H1 (cell line): ENCODE results near the gene MPC1. TPM values are rescaled to one million over a fixed set of nuclear protein-coding genes. Genes with fewer than 3 reads are reported as not detected.

Experiments used
- CTCF ChIA-PET: fragments of 300-600 bp; sonication (Branson Sonifier 250); formaldehyde crosslinking; loops from one replicate; lab custom pipeline; 2021; ENCODE audit not compliant: partially characterized antibody; lab: Charles Lee
- POLR2A ChIA-PET: fragments of 300-600 bp; sonication (Branson Sonifier 250); formaldehyde crosslinking; loops from one replicate; lab custom pipeline; 2021; ENCODE audit warnings: inconsistent platforms; ENCODE audit not compliant: partially characterized antibody; lab: Charles Lee
- DNase-seq, 2 experiments: peaks; one replicate each; pipeline versions ENCODE4 v3.0.0 to v3.0.0-alpha.2; 2010 to 2022; ENCODE audit warnings: low spot score in 2 of 2, low read depth in 1 of 2, mixed read lengths in 1 of 2
- FAIRE-seq: peaks from 2 replicates; lab custom pipeline; 2011; peaks lifted over from hg19 to GRCh38; lab: Jason Lieb, UNC
- H2AFZ ChIP-seq: 2 replicates; pipeline ENCODE4 v1.8.1; 2012; ENCODE audit warnings: low read length, inconsistent platforms
- H2AK5ac ChIP-seq: 2 replicates; pipeline ENCODE4 v1.6.1; 2013; ENCODE audit warnings: low read depth, low read length
- H2BK120ac ChIP-seq: replicated peaks from 2 replicates; pipeline ENCODE3; 2013; ENCODE audit warnings: low read depth, low read length, inconsistent platforms
- H2BK12ac ChIP-seq: 2 replicates; pipeline ENCODE4 v1.6.1; 2013; ENCODE audit warnings: low read depth, low read length
- H2BK15ac ChIP-seq: 2 replicates; pipeline ENCODE4 v1.6.1; 2013; ENCODE audit warnings: low read length
- H2BK20ac ChIP-seq: 2 replicates; pipeline ENCODE4 v1.6.1; 2013; ENCODE audit warnings: low read length
- H2BK5ac ChIP-seq: 2 replicates; pipeline ENCODE4 v1.6.1; 2013; ENCODE audit warnings: low read depth, low read length
- H3K14ac ChIP-seq: 2 replicates; pipeline ENCODE4 v1.6.1; 2013; ENCODE audit warnings: inconsistent platforms; ENCODE audit not compliant: insufficient read length
- H3K18ac ChIP-seq: 2 replicates; pipeline ENCODE4 v1.6.1; 2013; ENCODE audit warnings: low read length; ENCODE audit errors: extremely low read depth
- H3K23ac ChIP-seq: 2 replicates; pipeline ENCODE4 v1.6.1; 2013; ENCODE audit warnings: inconsistent platforms; ENCODE audit not compliant: insufficient read length
- H3K23me2 ChIP-seq: 2 replicates; pipeline ENCODE4 v1.6.1; 2013; ENCODE audit warnings: low read depth, low read length
- H3K27ac ChIP-seq: 2 replicates; pipeline ENCODE4 v1.6.1; 2011; ENCODE audit warnings: low read depth, low read length, inconsistent platforms
- H3K27me3 ChIP-seq, 4 experiments: replicated peaks in 1 of 4; 1 replicate in 1 of 4; 2 replicates in 3 of 4; pipeline versions ENCODE4 v1.6.1 to v1.8.1; 2011 to 2013; ENCODE audit warnings: low read length in 3 of 4, mild to moderate bottlenecking in 3 of 4, inconsistent platforms in 2 of 4, mixed read lengths in 2 of 4, moderate library complexity in 1 of 4; ENCODE audit not compliant: control insufficient read depth in 3 of 4, insufficient read depth in 3 of 4; ENCODE audit errors: extremely low read depth in 1 of 4
- H3K36me3 ChIP-seq, 4 experiments: 2 replicates each; pipeline versions ENCODE4 v1.6.1 to v1.8.1; 2011 to 2013; ENCODE audit warnings: mild to moderate bottlenecking in 4 of 4, low read length in 3 of 4, moderate library complexity in 2 of 4, control low read depth in 1 of 4, inconsistent platforms in 1 of 4; ENCODE audit not compliant: insufficient read depth in 4 of 4, control insufficient read depth in 2 of 4
- H3K4ac ChIP-seq: replicated peaks from 2 replicates; pipeline ENCODE3; 2013; ENCODE audit warnings: low read length, low read depth, mixed read lengths, inconsistent platforms; ENCODE audit not compliant: insufficient read length
- H3K4me1 ChIP-seq, 4 experiments: replicated peaks in 1 of 4; 1 replicate in 1 of 4; 2 replicates in 3 of 4; pipeline versions ENCODE4 v1.6.1 to v1.8.1; 2011 to 2013; ENCODE audit warnings: low read length in 3 of 4, inconsistent platforms in 2 of 4, mixed read lengths in 1 of 4; ENCODE audit not compliant: insufficient read depth in 4 of 4, control insufficient read depth in 3 of 4
- H3K4me2 ChIP-seq, 2 experiments: 2 replicates each; pipeline versions ENCODE4 v1.6.1 to v1.8.1; 2011 to 2013; ENCODE audit warnings: low read depth in 2 of 2, low read length in 2 of 2, control low read depth in 1 of 2, inconsistent platforms in 1 of 2, mild to moderate bottlenecking in 1 of 2; ENCODE audit not compliant: insufficient read depth in 1 of 2
- H3K4me3 ChIP-seq, 4 experiments: fragments of 200-600, 300-600 bp in 1 of 4; sonication (generic), shearing (Covaris generic), sonication (Bioruptor Twin) in 1 of 4; 2 replicates each; pipeline versions ENCODE4 v1.5.1 to v1.8.1; 2011 to 2016; ENCODE audit warnings: low read length in 4 of 4, low read depth in 3 of 4, control low read depth in 2 of 4, inconsistent platforms in 2 of 4, mild to moderate bottlenecking in 2 of 4, mixed read lengths in 1 of 4, moderate library complexity in 1 of 4; ENCODE audit not compliant: insufficient read depth in 2 of 4; ENCODE audit errors: extremely low read depth in 1 of 4
- H3K56ac ChIP-seq: replicated peaks from 2 replicates; pipeline ENCODE3; 2013; ENCODE audit warnings: low read depth, mild to moderate bottlenecking, mixed read lengths, low read length, inconsistent platforms; ENCODE audit not compliant: insufficient read length
- H3K79me1 ChIP-seq: 2 replicates; pipeline ENCODE4 v1.6.1; 2013; ENCODE audit warnings: low read depth, low read length, control low read depth
- H3K79me2 ChIP-seq, 2 experiments: 2 replicates each; pipeline versions ENCODE4 v1.6.1 to v1.8.1; 2012 to 2013; ENCODE audit warnings: low read length in 2 of 2, mild to moderate bottlenecking in 2 of 2, inconsistent platforms in 1 of 2; ENCODE audit not compliant: insufficient read depth in 2 of 2, control insufficient read depth in 1 of 2
- H3K9ac ChIP-seq, 4 experiments: replicated peaks in 1 of 4; 1 replicate in 1 of 4; 2 replicates in 3 of 4; pipeline versions ENCODE4 v1.6.1 to v1.8.1; 2011 to 2013; ENCODE audit warnings: low read depth in 3 of 4, low read length in 3 of 4, control low read depth in 2 of 4, mild to moderate bottlenecking in 2 of 4, moderate library complexity in 2 of 4, inconsistent platforms in 1 of 4; ENCODE audit errors: extremely low read depth in 1 of 4
- H3K9me3 ChIP-seq, 2 experiments: 2 replicates each; pipeline versions ENCODE4 v1.6.1 to v1.8.1; 2012 to 2013; ENCODE audit warnings: mild to moderate bottlenecking in 2 of 2, moderate library complexity in 2 of 2, control low read depth in 1 of 2, inconsistent platforms in 1 of 2, low read depth in 1 of 2, low read length in 1 of 2, mixed read lengths in 1 of 2; ENCODE audit not compliant: insufficient read depth in 2 of 2
- H4K20me1 ChIP-seq, 2 experiments: replicated peaks in 1 of 2; 2 replicates each; pipeline versions ENCODE3 to v1.8.1; 2011 to 2013; ENCODE audit warnings: inconsistent platforms in 2 of 2, low read length in 2 of 2, mild to moderate bottlenecking in 1 of 2; ENCODE audit not compliant: insufficient read depth in 2 of 2, control insufficient read depth in 1 of 2
- H4K5ac ChIP-seq: 2 replicates; pipeline ENCODE4 v1.6.1; 2013; ENCODE audit warnings: low read length, low read depth, mixed read lengths, inconsistent platforms; ENCODE audit not compliant: insufficient read length
- H4K8ac ChIP-seq: 2 replicates; pipeline ENCODE4 v1.8.0; 2013; ENCODE audit warnings: mild to moderate bottlenecking, moderate library complexity, low read length, inconsistent platforms; ENCODE audit not compliant: insufficient read depth; ENCODE audit errors: extremely low read depth
- H4K91ac ChIP-seq: replicated peaks from 2 replicates; pipeline ENCODE3; 2013; ENCODE audit warnings: low read length, mixed read lengths, inconsistent platforms; ENCODE audit not compliant: insufficient read length
- CEBPB ChIP-seq: IDR thresholded peaks from 2 replicates; pipeline ENCODE4 v1.6.1; 2012; ENCODE audit warnings: low read depth, low read length
- CHD1 ChIP-seq: IDR thresholded peaks from 2 replicates; pipeline ENCODE4 v1.6.1; 2012; ENCODE audit warnings: low read depth, low read length, improper control_type of control experiment
- E2F6 ChIP-seq: IDR thresholded peaks from 2 replicates; pipeline ENCODE4 v1.6.1; 2012; ENCODE audit warnings: inconsistent platforms
- EP300 ChIP-seq, 2 experiments: IDR thresholded peaks; 1 replicate in 1 of 2; 2 replicates in 1 of 2; pipeline ENCODE4 v1.6.1; 2011 to 2012; ENCODE audit warnings: low read depth in 2 of 2, low read length in 2 of 2, mild to moderate bottlenecking in 2 of 2, borderline replicate concordance in 1 of 2, inconsistent platforms in 1 of 2, moderate library complexity in 1 of 2
- GABPA ChIP-seq: IDR thresholded peaks from 2 replicates; pipeline ENCODE4 v1.6.1; 2011; ENCODE audit warnings: mild to moderate bottlenecking, low read length, moderate library complexity, borderline replicate concordance; ENCODE audit not compliant: insufficient read depth
- JUND ChIP-seq: IDR thresholded peaks from 2 replicates; pipeline ENCODE4 v1.6.1; 2011; ENCODE audit warnings: mild to moderate bottlenecking, improper control_type of control experiment, low read length
- KDM4A ChIP-seq: IDR thresholded peaks from one replicate; pipeline ENCODE4 v1.7.1; 2012; ENCODE audit warnings: low read depth, mild to moderate bottlenecking, moderate library complexity, low read length, inconsistent platforms; ENCODE audit not compliant: severe bottlenecking
- POLR2AphosphoS5 ChIP-seq: IDR thresholded peaks from 2 replicates; pipeline ENCODE4 v1.6.1; 2011; ENCODE audit warnings: low read depth, low read length
- POU5F1 ChIP-seq: IDR thresholded peaks from 2 replicates; pipeline ENCODE4 v1.6.1; 2011; ENCODE audit warnings: low read depth, mild to moderate bottlenecking, low read length, moderate library complexity
- RXRA ChIP-seq: IDR thresholded peaks from 2 replicates; pipeline ENCODE4 v1.6.1; 2011; ENCODE audit warnings: low read depth, mild to moderate bottlenecking, low read length, moderate library complexity; ENCODE audit not compliant: insufficient read depth
- SAP30 ChIP-seq: fragments of 300-600 bp; sonication (generic); IDR thresholded peaks from 2 replicates; pipeline ENCODE4 v1.7.1; 2012; ENCODE audit warnings: low read length, moderate library complexity, mild to moderate bottlenecking, inconsistent platforms; ENCODE audit not compliant: insufficient read depth, insufficient replicate concordance
- SP2 ChIP-seq: IDR thresholded peaks from 2 replicates; pipeline ENCODE4 v1.6.1; 2012; ENCODE audit warnings: mild to moderate bottlenecking, low read length, inconsistent platforms
- TAF1 ChIP-seq: IDR thresholded peaks from 2 replicates; pipeline ENCODE4 v1.6.1; 2011; ENCODE audit warnings: mild to moderate bottlenecking, low read depth, low read length
- TBP ChIP-seq: IDR thresholded peaks from 2 replicates; pipeline ENCODE4 v1.6.1; 2011; ENCODE audit warnings: low read depth, low read length, improper control_type of control experiment
- WGBS, 2 experiments: shearing (Covaris generic) in 1 of 2; methylation state at CpG; one replicate each; pipeline versions ENCODE4 v1.1.6 to v1.1.7; 2013 to 2015; ENCODE audit warnings: low lambda C conversion rate in 2 of 2, mixed read lengths in 2 of 2, inconsistent platforms in 1 of 2, low coverage in 1 of 2, missing lambda C conversion rate in 1 of 2; ENCODE audit not compliant: insufficient replicate concordance in 2 of 2, insufficient coverage in 1 of 2, insufficient read length in 1 of 2; ENCODE audit errors: extremely low coverage in 1 of 2, missing lambda C conversion rate in 1 of 2; 5-methylcytosine and 5-hydroxymethylcytosine counted together
- polyA plus RNA-seq, 7 experiments: library from polyadenylated mRNA; depleted of rRNA in 3 of 7; stranded (reverse) in 5 of 7; unstranded in 2 of 7; fragments of >200 nt in 5 of 7; fragments of 200-250 nt in 2 of 7; gene quantifications; 1 replicate in 5 of 7; 2 replicates in 1 of 7; 4 replicates in 1 of 7; pipeline versions ENCODE4 v1.2.1 to v1.2.3, GENCODE V29; 2011 to 2013; ENCODE audit warnings: missing spikeins in 2 of 7, mixed read lengths in 2 of 7
- total RNA-seq: library from RNA; stranded (reverse); fragmentation: NEBNext Ultra II Directional; extraction: Animal tissue kit (Norgen Biotek cat#: 25700); gene quantifications from 2 replicates; pipeline ENCODE4 v1.2.1, GENCODE V29; 2021

Gene MPC1
- total and polyA plus RNA-seq, 2 of the 8 experiments (the other 6 are each of a cell fraction or from before 2014, with no cell fraction given): 10.2 to 12.6 TPM

GRCh38 chr6:166423781-166424180, 41.0 kb upstream of the MPC1 start:
- Histone ChIP-seq H3K4ac (no peak overlapping the region), H4K91ac (no peak overlapping the region), H3K23ac (no peak overlapping the region), H3K23me2 (no peaks in the 10 kb centered on the region), H3K18ac (no peak overlapping the region), H2AK5ac (no peak overlapping the region), H3K79me2 (no peaks in the 10 kb centered on the region), H2BK12ac (no peak overlapping the region), H3K14ac (no peak overlapping the region), H3K9me3 (no peaks in the 10 kb centered on the region), H3K9ac (no peak overlapping the region), H3K4me2 (no peak overlapping the region), H3K4me1 (no peaks in the 10 kb centered on the region), H3K27ac (no peak overlapping the region), H2BK20ac (no peak overlapping the region), H2BK120ac (no peak overlapping the region), H2BK15ac (no peak overlapping the region), H3K79me1 (no peaks in the 10 kb centered on the region), H2AFZ (no peak overlapping the region), H4K8ac (no peak overlapping the region), H4K5ac (no peak overlapping the region), H2BK5ac (no peak overlapping the region), H3K56ac (no peak overlapping the region), H3K36me3 (peaks cover under 1 to 7% (median 2%) of the 10 kb centered on the region in 4 experiments; a peak in 4 of 8 replicates), H4K20me1 (peaks cover 0 to 3% of the 10 kb centered on the region in 2 experiments), H3K27me3 (no peaks in the 10 kb centered on the region), H3K4me3 (no peak overlapping the region)
- POLR2A ChIA-PET: interaction anchor here (1.0 kb wide), 1 partner anchor 16 kb away, joined by 3 read pairs; no protein-coding TSS in a partner anchor
- DNase-seq (no peak), FAIRE-seq (no peak)
- CTCF ChIA-PET: interaction anchor here (0.6 to 0.9 kb wide), 3 partner anchors 13 to 620 kb away, joined by 3 to 4 read pairs (median 3); no protein-coding TSS in a partner anchor
- WGBS, 2 experiments: 89% methylated on average over 7 of the region's 7 CpGs; no CpG with 5 or more reads in 1 of the 2 experiments
- no peak for TF ChIP-seq CHD1
- no peak for TF ChIP-seq RXRA
- TF ChIP-seq POU5F1: no peak
- TF ChIP-seq SAP30: no peak
- TF ChIP-seq KDM4A: no peak
- TF ChIP-seq GABPA: no peak
- TF ChIP-seq POLR2AphosphoS5: no peak
- no peak for TF ChIP-seq TBP
- TF ChIP-seq E2F6: no peak
- no peak for TF ChIP-seq CEBPB
- TF ChIP-seq TAF1: no peak
- no peak for TF ChIP-seq EP300 (IDR thresholded peaks at IDR 0.05; ENCODE audit: borderline replicate concordance in 1 of 2, low read depth in 2 of 2, low read length in 2 of 2)
- TF ChIP-seq SP2: no peak
- TF ChIP-seq JUND: no peak
